Thymus (tissue), 14 donors: ENCODE results near the gene ARVCF. TPM values are rescaled to one million over a fixed set of nuclear protein-coding genes. Genes with fewer than 3 reads are reported as not detected.

Experiments used
- DNase-seq, 9 donors: peaks; one replicate each; pipeline ENCODE4 v3.0.0-alpha.2; 2013; ENCODE audit warnings: low spot score in 9 of 9, low read depth in 6 of 9, missing footprints in 1 of 9
- H3K27ac ChIP-seq, 2 donors: one replicate each; pipeline ENCODE4 v1.5.1; 2013; ENCODE audit warnings: control low read depth in 1 of 2, low read depth in 1 of 2, low read length in 1 of 2, mild to moderate bottlenecking in 1 of 2, moderate library complexity in 1 of 2
- H3K27me3 ChIP-seq, 2 donors: one replicate each; pipeline ENCODE4 v1.5.1; 2013; ENCODE audit warnings: low read length in 1 of 2; ENCODE audit not compliant: control insufficient read depth in 2 of 2, insufficient read depth in 1 of 2
- H3K36me3 ChIP-seq, 2 donors: one replicate each; pipeline ENCODE4 v1.5.1; 2013; ENCODE audit warnings: low read length in 1 of 2, mild to moderate bottlenecking in 1 of 2, moderate library complexity in 1 of 2; ENCODE audit not compliant: control insufficient read depth in 2 of 2, insufficient read depth in 2 of 2
- H3K4me1 ChIP-seq, 2 donors: one replicate each; pipeline ENCODE4 v1.5.1; 2013; ENCODE audit warnings: low read length in 2 of 2; ENCODE audit not compliant: control insufficient read depth in 2 of 2, insufficient read depth in 2 of 2
- H3K4me3 ChIP-seq, 2 donors: one replicate each; pipeline ENCODE4 v1.5.1; 2013; ENCODE audit warnings: low read length in 2 of 2, control low read depth in 1 of 2, mild to moderate bottlenecking in 1 of 2
- H3K9me3 ChIP-seq, 2 donors: one replicate each; pipeline ENCODE4 v1.5.1; 2013; ENCODE audit warnings: low read length in 1 of 2, mild to moderate bottlenecking in 1 of 2; ENCODE audit not compliant: control insufficient read depth in 2 of 2, insufficient read depth in 1 of 2
- WGBS: extraction: QIAGEN DNeasy Blood & Tissue Kit; methylation state at CpG from one replicate; pipeline ENCODE4 v1.1.7; 2013; 5-methylcytosine and 5-hydroxymethylcytosine counted together
- long read RNA-seq, 10 donors: transcript quantifications; one replicate each; lab custom pipeline, GENCODE V29; 2026
- polyA plus RNA-seq: library from polyadenylated mRNA; stranded (reverse); fragments of 200-250 nt; gene quantifications from one replicate; pipeline ENCODE4 v1.2.3, GENCODE V29; 2013
- total RNA-seq: library from RNA; stranded (reverse); fragments of 120-200 nt; gene quantifications from one replicate; pipeline ENCODE4 v1.2.4, GENCODE V29; 2013
- donor health status: healthy.

The ARVCF gene
- total RNA-seq (2.1 TPM), polyA plus RNA-seq (8.2 TPM)
- long read RNA-seq, donor 1, result 0 reads
- long read RNA-seq, donor 2, result 0 reads
- long read RNA-seq, donor 3, result 0 reads
- long read RNA-seq, donor 4, result 0 reads
- long read RNA-seq, donor 5, partial matches to known transcripts, result 331 of 626 reads
- long read RNA-seq, donor 5, other reads (novel, unspliced or antisense), result 295 of 626 reads
- long read RNA-seq, donor 6, result 0 reads
- long read RNA-seq, donor 7, result 0 reads
- long read RNA-seq, donor 8, result 0 reads
- long read RNA-seq, donor 9, result 0 reads
- long read RNA-seq, donor 10, result 0 reads

GRCh38 chr22:20016734-20017621, at the start of gene ARVCF:
TSS of gene ARVCF (minus strand) at chr22:20016823. CDS start at chr22:19990794, 26,029 bp downstream.
- H3K4me1 ChIP-seq, result peaks cover 15 to 23% of the 10 kb centered on the region in 2 donors
- peak; percentile 68 to 93 (median 83) for DNase-seq
- peaks cover 0 to 5% of the 10 kb centered on the region in 2 donors for H3K9me3 ChIP-seq
- H3K36me3 ChIP-seq, result no peaks in the 10 kb centered on the region
- WGBS, result 3% methylated on average over 79 of the region's 79 CpGs
- no peak within 1 kb of the TSS for H3K27ac ChIP-seq
- peak within 1 kb of the TSS; percentile 54 to 71 for H3K4me3 ChIP-seq
- peaks cover 27 to 60% of the 10 kb centered on the region in 2 donors for H3K27me3 ChIP-seq

- WGBS, result 97% methylated on average over 14 of the region's 14 CpGs
- Histone ChIP-seq H3K36me3 (peaks cover 22 to 41% of the 10 kb centered on the region in 2 donors), H3K27me3 (no peaks in the 10 kb centered on the region), H3K4me3 (no peak overlapping the region), H3K9me3 (no peaks in the 10 kb centered on the region), H3K4me1 (no peaks in the 10 kb centered on the region), H3K27ac (no peak overlapping the region)
- DNase-seq, result no peak
Observed at GRCh38 chr22:20065896-20066616, 49.4 kb upstream of the ARVCF start.

- Histone ChIP-seq H3K4me1 (no peaks in the 10 kb centered on the region), H3K36me3 (peaks cover 26 to 43% of the 10 kb centered on the region in 2 donors), H3K9me3 (no peaks in the 10 kb centered on the region), H3K27me3 (no peaks in the 10 kb centered on the region), H3K4me3 (no peak overlapping the region), H3K27ac (no peak overlapping the region)
- WGBS, result 97% methylated on average over 18 of the region's 18 CpGs
- no peak for DNase-seq
Observed at GRCh38 chr22:20064545-20065262, 48.1 kb upstream of the ARVCF start.

- no peak for DNase-seq
- Histone ChIP-seq H3K27me3 (no peaks in the 10 kb centered on the region), H3K4me3 (no peak overlapping the region), H3K27ac (no peak overlapping the region), H3K36me3 (peaks cover 26 to 43% of the 10 kb centered on the region in 2 donors), H3K4me1 (no peaks in the 10 kb centered on the region), H3K9me3 (no peaks in the 10 kb centered on the region)
- WGBS, result 96% methylated on average over 3 of the region's 3 CpGs
Observed at GRCh38 chr22:20064140-20064480, 47.5 kb upstream of the ARVCF start.

- Histone ChIP-seq H3K36me3 (peaks cover 28 to 43% of the 10 kb centered on the region in 2 donors), H3K4me1 (no peaks in the 10 kb centered on the region), H3K4me3 (no peak overlapping the region), H3K27me3 (no peaks in the 10 kb centered on the region), H3K9me3 (no peaks in the 10 kb centered on the region), H3K27ac (no peak overlapping the region)
- 95% methylated on average over 27 of the region's 27 CpGs for WGBS
- no peak for DNase-seq
Observed at GRCh38 chr22:20063271-20064139, 46.9 kb upstream of the ARVCF start.

DNA sequence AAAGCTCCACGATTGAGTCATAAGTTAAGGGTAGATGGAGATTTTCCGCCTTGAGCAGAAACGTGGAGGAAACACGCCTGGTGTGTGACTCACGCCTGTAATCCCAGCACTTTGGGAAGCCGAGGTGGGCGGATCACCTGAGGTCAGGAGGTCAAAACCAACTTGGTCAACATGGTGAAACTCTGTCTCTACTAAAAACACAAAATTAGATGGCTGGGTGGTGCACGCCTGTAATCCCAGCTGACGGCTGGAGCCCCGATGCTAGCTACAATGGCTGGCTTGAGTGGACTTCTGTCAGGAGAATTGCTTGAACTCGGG, 46.1 kb upstream of the ARVCF start:
- H3K27me3 ChIP-seq, result no peaks in the 10 kb centered on the region
- no peak for DNase-seq
- WGBS, result 98% methylated on average over 11 of the region's 11 CpGs
- no peak overlapping the region for H3K4me3 ChIP-seq
- no peaks in the 10 kb centered on the region for H3K4me1 ChIP-seq
- H3K9me3 ChIP-seq, result no peaks in the 10 kb centered on the region
- no peak overlapping the region for H3K27ac ChIP-seq
- peaks cover 28 to 44% of the 10 kb centered on the region in 2 donors for H3K36me3 ChIP-seq

- no peak for DNase-seq
- Histone ChIP-seq H3K27ac (no peak overlapping the region), H3K4me3 (no peak overlapping the region), H3K4me1 (no peaks in the 10 kb centered on the region), H3K9me3 (no peaks in the 10 kb centered on the region), H3K27me3 (no peaks in the 10 kb centered on the region), H3K36me3 (peaks cover 28 to 49% of the 10 kb centered on the region in 2 donors)
- WGBS, result 97% methylated on average over 18 of the region's 18 CpGs
Observed at GRCh38 chr22:20062043-20062765, 45.6 kb upstream of the ARVCF start.

- 97% methylated on average over 11 of the region's 11 CpGs for WGBS
- Histone ChIP-seq H3K27me3 (no peaks in the 10 kb centered on the region), H3K4me3 (no peak overlapping the region), H3K9me3 (no peaks in the 10 kb centered on the region), H3K4me1 (no peaks in the 10 kb centered on the region), H3K27ac (no peak overlapping the region), H3K36me3 (peaks cover 35 to 54% of the 10 kb centered on the region in 2 donors)
- no peak for DNase-seq
Observed at GRCh38 chr22:20061481-20061861, 44.8 kb upstream of the ARVCF start.
